ENCODE data around the gene DLX4.

The DLX4 gene

DNA sequence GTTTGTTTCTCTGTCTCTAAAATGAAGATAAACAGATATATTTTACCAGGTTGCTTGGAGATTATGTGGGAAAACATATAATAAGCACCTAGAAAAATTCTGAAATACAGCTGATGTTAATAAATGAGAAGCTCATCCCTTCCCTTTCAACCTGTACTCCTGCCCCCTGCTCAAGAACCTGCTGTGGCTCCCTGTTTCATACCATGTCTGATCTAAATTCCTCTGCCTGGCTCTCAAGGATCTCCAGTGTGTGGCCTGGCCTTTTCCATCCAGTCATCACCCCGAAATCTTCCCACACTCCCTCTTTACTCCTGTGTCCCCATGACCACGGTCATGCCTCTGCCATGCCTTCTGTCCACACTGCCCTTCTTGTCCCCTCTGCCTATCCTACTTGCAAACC, 19.4 kb upstream of the DLX4 start:
- no peak for DNase-seq

DNA sequence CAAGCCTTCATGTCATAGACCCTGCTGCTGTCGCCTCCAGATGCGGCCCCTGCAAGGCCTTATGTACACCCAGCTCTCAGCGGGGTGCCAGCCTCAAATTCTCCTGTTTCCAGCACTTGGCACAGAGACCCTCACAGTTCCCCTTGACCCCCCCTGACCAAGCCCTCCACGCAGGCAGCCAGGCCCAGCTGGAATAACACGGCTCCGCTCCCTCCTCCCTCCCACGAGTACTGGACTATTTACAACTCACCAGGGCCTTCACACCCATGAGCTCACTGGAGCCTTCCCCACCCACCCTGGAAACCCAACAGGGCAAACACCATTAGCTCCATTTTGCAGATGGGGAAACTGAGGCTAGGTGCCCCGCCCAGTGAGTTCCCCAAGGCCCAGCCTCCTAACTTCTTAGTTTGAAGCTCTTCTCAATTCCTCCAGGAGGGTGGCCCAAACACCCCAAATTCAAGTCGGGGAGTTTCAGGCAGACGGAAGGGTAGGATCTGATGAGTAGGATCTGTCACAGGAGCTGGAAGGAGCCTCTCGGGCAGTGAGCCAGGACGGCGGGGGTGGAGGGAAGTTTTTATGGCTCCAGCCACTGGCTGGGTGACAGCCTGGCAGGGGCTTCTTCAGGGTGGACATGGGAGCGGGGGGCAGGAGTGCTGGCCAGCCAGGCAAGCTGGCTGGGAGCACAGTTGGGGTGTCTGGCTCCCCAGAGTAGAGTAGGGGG, 17.5 kb upstream of the DLX4 start:
- no peak for DNase-seq

DNA sequence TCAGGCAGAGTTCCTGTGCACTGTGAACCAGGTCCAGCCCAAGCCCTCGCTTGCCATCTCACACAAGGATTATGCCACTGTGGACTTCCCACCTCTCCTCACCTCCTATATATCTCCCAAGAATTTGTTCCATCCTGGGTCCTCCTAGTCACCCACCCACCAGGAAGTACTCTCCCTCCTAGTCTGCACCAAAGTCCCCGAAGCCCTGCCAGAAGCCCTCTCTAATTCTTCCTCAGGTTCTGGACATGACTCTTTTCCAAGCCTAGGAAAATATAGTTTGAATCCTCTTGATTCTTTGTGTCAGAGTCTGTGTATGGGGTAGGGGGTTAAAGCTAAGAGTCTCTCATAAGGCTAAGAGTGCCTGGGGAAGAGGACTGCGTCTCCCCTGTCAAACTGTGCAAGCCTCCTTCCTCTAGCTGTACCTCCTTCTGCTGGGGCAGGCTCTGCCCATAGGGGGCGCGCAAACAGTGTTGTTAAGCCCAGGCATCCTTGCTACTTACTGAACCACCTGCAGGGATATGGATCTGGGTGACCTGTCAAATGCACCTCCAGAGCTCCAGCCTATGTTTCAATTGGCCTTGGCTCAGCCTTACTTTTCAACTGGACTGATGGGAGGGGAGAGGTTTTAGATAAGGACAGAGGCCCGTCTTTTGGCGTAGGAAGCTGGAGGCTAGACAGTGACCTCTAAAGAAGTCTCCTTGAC, 16.6 kb upstream of the DLX4 start:
- DNase-seq = peak; percentile 90

DNA sequence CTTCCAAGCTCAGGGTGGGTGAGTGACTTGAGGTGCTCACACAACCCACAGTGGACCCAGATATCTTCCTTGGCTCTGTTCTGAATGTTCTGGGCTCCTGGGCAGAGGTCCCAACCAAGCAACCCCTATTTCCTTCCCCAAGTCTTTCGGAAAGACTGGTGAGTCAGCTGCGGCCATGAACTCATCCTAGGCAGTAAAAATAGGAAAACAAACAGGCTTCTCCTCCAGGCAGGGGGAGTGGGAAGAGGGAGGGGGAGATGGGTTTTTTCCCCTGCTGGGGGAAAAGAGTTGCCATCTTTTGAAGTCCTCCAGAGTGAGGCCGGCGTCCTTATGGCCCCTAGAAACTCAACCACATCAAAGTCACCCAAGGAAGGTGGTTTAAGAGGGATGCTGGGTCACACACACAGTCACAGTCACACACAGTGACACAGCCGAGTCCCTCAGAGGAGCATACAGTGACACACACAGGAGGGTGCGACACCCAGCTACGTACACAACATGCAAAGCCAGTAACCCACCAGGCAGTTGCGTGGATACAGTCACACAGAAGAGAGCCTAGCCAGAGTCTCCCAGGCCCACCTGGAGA, 16.0 kb upstream of the DLX4 start:
- DNase-seq = no peak

DNA sequence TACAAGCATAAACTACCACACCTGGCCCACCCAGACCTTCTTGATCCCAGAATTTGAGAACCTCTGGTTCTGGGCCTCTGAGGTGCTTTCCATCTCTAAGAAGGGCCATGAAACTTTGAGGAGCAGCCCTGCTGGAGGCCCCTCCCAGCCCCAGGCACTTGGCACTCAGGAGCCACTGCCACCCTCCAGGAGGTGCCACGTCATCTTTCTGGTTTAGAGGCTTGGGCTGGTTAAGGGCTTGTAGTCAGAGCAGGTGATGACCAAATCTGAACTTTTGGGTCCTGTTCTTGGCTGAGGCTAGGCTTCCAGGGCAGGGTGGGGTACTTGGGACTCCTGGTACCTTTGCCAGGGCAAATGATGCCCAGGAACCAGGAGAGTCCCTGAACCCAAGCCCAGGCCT, 13.8 kb upstream of the DLX4 start:
- no peak for DNase-seq

DNA sequence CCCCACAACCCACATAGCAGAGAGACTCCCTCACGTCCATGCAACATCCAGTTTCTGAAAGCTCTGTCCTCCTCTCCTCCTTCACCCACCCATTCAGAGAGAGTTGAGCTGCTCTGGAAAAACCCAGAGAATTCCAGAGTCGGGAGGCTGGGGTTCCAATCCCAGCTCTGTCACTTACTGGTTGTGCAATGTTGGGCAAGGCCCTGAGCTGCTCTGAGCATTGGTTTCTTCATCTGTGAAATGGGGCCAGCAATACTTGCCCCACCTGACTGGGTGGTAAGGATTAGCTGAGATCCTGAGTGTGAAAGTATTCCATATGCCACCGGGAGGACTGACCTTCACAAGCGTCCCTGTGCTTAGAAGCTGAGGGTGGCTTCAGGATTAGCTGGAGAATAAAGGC, 12.2 kb upstream of the DLX4 start:
- no peak for DNase-seq

DNA sequence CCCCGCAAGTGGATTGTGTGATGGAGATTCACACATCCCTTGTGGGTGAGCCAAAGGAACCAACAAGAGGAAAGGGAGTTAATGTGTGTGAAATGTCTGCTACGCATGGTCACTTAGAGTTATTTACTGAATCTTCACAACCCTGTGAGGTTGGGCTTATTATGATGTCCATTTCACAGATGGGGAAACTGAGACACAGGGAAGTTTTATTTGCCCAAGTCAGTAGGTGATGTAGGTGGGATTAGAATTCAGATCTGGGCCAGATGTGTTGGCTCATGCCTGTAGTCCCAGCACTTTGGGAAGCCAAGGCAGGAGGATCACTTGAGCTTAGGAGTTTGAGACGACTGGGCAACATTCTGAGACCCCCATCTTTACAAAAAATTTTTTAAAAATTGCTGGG, 11.6 kb upstream of the DLX4 start:
- DNase-seq = no peak

DNA sequence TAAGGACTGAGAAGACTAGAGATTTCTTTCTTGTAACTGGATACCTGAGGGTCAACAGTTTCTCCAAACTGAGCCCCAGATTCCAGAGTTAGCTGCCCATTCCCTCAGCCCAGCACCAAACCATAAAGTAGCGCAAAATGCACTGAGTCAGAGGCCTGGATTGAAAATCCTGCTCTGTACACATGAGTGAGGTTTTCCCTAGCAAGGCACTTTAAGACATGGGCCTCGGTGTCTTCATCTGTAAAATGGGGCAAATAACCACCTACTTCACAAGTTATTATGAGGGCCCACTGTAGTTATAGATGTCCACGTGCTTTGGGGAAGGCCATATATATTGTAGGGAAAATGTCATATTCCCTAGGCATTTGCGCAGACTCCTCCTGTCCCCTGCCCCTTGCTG, 10.3 kb upstream of the DLX4 start:
- DNase-seq = no peak

DNA sequence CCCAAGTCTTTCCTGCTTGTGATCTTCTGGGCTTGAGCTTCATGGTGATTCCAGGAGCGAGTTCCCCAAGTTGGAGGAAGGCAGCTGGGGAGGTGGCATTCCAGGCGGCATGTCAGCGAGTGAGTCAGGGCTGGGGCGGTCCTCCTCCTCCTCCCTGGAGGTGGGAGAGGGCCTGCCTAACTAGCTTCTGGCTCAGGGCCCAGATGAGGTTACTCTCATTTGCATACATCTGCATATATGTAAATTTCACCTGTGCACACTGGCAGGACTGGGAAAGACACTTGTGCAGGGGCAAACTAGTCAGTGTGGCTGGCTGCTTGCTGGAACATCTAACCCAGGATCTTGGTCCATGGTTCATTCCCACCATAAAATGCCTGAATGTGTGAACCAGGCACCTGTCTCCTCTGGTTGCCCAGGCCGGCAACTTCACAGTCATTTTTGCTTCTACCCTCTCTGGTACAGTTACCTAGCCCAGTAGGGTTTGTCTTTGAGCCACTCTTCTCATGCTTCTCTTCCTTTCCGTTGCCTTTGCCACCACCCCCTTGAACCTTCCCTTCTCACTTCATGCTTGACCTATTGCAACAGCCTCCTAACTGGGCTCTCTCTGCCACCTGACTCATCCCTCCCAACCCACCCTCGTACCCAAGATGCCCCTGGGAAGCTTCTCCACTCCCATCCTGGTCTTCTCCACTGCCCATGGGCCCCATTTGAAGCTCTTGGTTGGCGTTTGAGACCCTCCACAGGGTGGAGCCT, 9.6 kb upstream of the DLX4 start:
- DNase-seq = no peak

DNA sequence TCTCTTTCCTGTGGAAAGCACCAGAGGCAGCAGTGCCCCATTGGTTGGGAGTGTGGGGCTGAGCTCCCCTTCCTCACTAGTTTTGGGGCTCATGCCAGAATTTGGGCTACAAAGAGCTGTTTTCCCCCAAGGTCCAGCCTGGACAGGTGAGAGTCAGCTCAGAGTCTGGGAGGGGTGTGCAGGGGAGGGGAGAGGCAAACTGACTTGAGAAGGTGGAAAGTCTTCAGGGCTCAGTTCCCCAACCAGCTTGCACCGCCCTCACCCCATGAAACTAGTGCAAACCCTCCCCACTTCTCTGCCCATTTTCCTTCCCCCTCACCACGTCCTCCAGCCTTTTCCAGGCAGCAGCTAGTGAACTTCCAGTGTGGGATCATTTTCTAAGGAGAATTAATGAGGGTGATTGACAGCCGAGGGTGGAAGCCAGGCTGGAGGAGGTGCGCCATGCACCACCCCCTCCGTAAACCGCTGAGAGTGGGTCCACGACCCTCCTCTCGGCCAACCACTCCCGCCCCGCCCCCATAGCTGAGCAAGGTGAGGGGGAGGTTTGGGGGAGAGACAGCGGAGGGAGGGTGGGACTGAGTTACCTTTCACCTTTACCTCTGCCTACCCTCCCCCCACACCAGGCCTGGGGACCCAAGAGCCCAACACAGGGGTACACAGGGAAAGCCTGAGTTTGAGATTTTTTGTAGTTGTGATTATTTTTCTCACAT, 6.2 kb upstream of the DLX4 start:
- DNase-seq = no peak

DNA sequence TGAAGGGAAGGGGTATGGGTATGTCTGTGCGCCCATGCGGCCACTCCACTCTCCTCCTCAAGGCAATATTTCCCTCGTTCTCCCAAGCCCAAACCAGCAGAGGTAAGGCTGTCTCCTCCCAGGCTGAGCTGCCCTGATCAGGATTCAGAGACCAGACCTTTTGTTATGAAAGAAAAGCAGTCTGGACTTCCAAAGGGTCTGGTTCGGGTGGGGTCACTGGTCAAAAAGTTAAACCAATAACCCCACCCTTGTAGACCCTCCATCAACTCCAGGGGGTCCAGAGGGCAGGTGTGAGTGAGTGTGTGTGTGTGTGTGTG, 5.7 kb upstream of the DLX4 start:
- DNase-seq = no peak

DNA sequence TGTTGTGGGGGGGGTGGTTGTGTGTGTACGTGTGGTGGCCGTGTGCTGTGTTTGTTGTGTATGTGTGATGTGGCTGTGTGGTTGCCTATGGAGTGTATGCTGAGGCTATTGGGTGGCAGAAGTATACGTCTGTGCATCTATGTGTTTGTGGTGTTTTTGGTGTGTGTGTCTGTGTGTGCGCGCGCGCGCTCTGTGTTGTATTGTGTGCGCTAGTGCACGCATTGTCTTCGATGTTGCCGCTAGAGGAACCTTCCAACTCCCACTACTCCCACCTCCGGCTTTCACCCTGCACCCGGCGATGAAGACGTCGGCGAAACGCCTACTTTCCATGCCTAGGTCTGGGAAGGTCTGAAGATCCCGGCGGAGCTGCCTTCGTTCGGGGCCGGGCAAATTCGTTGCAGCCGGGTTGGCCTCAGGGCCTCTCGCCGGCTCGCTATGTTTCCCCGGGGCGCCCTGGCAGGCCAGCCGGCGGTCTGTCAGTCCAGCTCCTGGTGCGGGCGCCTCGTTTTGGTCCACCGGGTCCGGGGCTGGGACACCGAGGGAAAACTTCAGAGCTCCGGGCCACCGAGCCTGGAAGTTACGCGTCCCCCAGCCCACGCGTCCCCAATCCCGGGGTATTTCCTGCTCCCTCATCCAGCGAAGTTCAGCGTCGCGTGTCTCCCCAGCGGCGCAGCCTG, 5.2 kb upstream of the DLX4 start:
- peak; percentile 28 for DNase-seq

DNA sequence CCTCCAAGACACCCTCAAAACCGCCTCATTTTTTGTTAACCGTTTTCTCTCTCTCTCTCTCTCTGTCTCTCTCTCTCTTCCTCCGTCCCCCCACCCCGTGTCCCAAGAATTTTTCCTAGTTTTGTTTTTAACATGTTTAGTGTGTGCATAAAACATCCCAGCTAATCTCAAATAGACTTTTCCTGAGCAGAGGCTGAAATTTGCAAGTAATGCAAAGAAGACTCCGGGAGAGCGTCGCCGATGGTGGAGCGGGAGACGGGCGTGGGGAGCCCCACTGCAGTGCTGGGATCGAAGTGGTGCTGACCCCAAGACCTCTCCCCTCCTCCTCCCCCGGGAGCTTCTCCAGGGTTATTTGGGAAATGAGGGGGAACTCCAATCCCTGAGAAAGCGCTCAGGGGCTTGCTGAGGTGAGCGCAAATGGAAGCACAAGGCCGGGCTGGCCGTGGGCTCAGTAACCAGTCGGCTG, 4.7 kb upstream of the DLX4 start:
- DNase-seq = no peak

DNA sequence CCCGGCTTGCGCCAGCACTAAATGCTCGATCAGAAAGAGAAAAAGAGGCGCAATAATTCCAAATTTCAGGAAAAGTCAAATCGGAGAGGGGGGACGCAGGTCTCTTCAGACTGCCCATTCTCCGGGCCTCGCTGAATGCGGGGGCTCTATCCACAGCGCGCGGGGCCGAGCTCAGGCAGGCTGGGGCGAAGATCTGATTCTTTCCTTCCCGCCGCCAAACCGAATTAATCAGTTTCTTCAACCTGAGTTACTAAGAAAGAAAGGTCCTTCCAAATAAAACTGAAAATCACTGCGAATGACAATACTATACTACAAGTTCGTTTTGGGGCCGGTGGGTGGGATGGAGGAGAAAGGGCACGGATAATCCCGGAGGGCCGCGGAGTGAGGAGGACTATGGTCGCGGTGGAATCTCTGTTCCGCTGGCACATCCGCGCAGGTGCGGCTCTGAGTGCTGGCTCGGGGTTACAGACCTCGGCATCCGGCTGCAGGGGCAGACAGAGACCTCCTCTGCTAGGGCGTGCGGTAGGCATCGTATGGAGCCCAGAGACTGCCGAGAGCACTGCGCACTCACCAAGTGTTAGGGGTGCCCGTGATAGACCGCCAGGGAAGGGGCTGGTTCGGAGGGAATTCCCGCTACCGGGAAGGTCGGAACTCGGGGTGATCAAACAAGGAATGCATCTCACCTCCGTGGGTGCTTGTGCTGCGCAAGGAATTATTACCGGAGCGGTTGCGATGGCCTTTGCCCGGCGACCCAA, 4.0 kb upstream of the DLX4 start:
- DNase-seq = peak; percentile 47

DNA sequence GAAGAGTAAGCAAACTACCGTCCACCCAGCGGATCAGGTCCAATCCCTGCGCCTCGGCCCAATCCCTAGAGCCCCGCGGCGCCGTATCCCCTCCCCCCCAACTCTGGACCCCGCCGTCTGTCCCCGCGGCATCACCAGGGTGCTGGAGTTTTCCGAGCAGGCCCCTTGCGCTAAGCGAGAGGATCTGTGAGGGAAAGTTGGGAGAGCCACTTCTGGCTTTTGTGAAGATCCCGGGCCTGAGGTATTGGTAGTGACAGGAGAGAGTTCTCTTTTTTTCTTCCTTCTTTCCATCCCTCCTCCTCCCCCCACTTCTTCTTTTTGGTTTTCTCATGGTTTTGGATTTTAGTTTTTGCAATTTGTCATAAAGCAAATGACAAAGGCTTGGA, 3.5 kb upstream of the DLX4 start:
- DNase-seq = no peak

DNA sequence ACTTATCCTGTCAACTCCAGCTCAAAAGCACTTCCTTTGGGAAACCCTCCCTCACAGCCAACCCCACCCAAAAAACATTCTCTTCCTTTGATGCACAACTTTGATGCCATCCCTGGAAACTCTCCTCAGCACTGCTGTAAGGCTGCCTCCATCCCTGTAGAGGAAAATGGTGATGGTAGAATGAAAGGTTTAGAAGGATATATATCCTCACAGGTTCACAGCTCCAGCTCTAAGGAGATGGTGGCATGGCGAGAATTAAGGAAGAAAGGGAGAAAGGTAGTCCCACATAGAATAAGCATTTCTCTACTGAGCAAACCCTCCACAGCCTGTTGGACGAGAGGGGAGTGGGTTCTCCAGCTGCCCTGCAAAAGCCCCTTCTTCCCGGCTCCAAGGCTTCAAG, 2.2 kb upstream of the DLX4 start:
- DNase-seq = no peak

DNA sequence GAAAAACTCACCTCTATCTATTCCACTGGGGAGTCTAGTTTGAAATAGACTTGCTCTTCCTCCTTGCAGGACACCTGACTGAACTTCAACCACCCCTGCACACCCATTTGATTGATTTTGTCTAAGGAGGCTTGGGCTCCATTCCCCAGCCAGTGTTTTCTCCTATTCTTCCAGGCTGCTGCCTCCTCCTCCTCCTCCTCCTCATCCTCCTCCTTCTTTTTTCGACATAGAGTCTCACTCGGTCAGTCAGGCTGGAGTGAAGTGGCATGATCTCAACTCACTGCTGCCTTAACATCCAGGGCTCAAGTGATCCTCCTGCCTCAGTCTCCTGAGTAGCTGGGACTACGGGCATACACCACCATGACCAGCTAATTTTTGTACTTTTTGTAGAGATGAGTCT, 1.8 kb upstream of the DLX4 start:
- no peak for DNase-seq

DNA sequence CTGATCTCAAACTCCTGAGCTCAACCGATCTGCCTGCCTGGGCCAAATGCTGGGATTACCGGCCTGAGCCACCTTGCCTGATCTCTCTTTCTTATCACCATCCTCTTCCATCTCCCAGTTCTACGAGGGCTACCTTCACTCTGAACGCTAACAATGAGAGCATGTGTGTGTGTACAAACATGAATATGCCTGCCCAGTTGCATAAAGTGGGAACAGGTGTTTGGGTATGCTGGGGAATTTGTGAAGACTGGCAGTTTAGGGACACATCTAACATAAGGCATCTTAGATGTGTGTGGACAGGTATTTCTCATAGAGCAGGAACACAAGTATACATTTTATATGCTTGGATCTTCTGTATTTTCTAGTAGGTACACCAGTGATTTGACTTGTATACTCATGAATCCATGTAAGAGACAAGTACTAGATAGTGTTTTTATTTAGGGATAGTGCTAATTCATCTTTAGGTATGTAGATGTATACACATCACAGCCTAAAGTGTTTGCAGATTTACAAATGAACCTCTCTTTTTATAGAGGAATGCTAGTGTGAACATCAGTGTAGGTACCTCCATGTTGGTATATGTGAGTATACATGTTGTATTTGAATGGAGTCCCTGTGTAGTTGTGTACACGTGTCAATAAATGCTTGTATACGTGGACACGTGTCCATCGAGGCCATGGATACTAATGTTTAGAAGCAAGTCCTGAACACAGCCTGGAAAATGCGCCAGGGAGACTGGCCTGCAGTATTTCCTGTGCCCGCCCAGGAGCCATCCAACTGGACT, 1.2 kb upstream of the DLX4 start:
- DNase-seq = no peak

DNA sequence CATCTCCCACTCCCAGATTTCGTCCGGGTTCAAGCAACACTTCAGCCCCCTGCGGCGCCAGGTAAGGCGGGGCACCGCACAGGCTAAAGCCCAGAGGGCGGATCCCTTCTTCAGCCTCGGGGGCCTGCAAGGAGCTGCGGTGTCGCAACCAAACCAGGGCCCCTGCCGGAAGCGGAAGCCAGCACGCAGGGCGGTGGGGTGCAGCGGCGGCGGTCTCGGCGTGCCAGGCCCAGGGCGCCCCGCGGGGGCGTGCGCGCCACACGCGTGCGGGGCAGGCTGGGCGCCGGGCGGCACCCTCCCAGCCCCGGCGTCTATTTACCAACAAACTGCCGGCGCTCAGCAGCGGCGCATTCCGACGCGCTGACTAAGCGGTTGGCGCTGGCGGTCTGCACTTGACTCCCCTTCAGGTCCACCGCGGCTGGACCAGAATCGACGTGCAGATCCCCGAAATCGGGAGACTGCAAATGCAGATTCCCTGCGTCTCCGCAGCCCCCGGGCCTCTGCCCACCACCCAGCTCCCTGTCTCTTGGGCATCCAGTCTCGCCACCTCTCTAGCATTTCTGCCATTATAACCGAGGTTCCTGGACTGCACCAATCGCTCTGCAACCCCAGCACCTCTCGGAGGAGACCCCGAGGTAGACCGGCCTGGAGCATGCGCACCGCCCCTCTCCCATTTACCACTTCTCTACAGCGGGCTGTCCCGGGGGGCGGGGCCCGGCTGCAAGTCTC, 421 bp upstream of the DLX4 start:
- peak; percentile 88 for DNase-seq

DNA sequence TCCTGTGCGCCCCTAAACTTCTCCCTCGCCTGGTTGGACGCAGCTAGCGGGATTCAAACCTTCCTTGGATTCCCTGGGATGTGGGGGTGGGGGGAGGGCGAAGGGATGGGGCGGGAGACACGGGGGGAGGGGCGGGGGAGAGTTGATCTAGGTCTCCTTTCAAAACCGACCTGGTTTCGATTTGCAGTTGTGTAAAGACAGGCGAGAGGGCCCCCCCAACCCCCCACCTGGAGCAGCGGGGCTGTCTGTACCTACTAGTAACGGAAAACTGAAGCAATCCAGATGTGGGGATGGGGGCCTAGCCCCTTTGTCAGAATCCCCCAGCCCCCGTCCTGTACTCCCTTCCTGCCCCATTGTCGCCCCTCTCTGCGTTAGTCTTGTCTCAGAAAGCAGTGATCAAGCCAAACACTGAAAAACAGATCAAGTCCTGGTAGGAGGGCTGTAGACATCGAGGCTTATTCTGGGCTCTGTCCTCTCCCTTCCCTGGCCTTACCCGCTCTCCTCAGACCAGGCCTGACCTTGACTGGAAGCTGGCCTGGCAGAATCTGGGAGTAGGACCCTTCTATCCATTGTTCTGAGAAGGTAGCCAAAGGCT, 902 bp downstream of the DLX4 start:
- DNase-seq = no peak
